Spleen (tissue), 11 donors: ENCODE results near the gene SAA4. TPM values are rescaled to one million over a fixed set of nuclear protein-coding genes. Genes with fewer than 3 reads are reported as not detected.

Source experiments
- DNase-seq: peaks from one replicate; pipeline ENCODE4 v3.0.0-alpha.2; 2020
- H3K27ac ChIP-seq, 8 donors: fragments of 200-600 bp; sonication (generic) in 7 of 8; 1 replicate in 4 of 8; 2 replicates in 4 of 8; pipeline versions ENCODE4 v1.5.0 to v1.8.0; 2016 to 2021; ENCODE audit warnings: inconsistent platforms in 4 of 8, mild to moderate bottlenecking in 4 of 8, moderate library complexity in 1 of 8
- H3K27me3 ChIP-seq, 7 donors: fragments of 200-600 bp; sonication (generic) in 6 of 7; replicated peaks in 1 of 7; 1 replicate in 4 of 7; 2 replicates in 3 of 7; pipeline versions ENCODE4 v1.5.0 to v1.8.0; 2016 to 2021; ENCODE audit warnings: inconsistent platforms in 3 of 7, mild to moderate bottlenecking in 1 of 7
- H3K36me3 ChIP-seq, 6 donors: fragments of 200-600 bp; sonication (generic) in 5 of 6; 1 replicate in 4 of 6; 2 replicates in 2 of 6; pipeline versions ENCODE4 v1.5.0 to v1.8.0; 2016 to 2021; ENCODE audit warnings: inconsistent platforms in 2 of 6
- H3K4me1 ChIP-seq, 6 donors: fragments of 200-600 bp; sonication (generic) in 5 of 6; 1 replicate in 3 of 6; 2 replicates in 3 of 6; pipeline versions ENCODE4 v1.5.0 to v1.8.0; 2016 to 2021; ENCODE audit warnings: inconsistent platforms in 3 of 6
- H3K4me3 ChIP-seq, 8 donors: fragments of 200-600 bp; sonication (generic) in 7 of 8; 1 replicate in 4 of 8; 2 replicates in 4 of 8; pipeline versions ENCODE4 v1.5.0 to v1.8.0; 2016 to 2021; ENCODE audit warnings: inconsistent platforms in 4 of 8, mild to moderate bottlenecking in 4 of 8, moderate library complexity in 2 of 8
- H3K9me3 ChIP-seq, 8 donors: fragments of 200-600 bp; sonication (generic) in 7 of 8; 1 replicate in 4 of 8; 2 replicates in 4 of 8; pipeline versions ENCODE4 v1.5.0 to v1.8.0; 2016 to 2021; ENCODE audit warnings: inconsistent platforms in 4 of 8
- CTCF ChIP-seq, 11 experiments: fragments of 200-600 bp in 7 of 11; fragments of 450-650 bp in 4 of 11; sonication (generic) in 4 of 11; IDR thresholded peaks in 8 of 11; conservative IDR thresholded peaks in 3 of 11; 1 replicate in 7 of 11; 2 replicates in 4 of 11; pipeline versions ENCODE4 v1.4.0 to v1.8.0; 2016 to 2021; ENCODE audit warnings: antibody characterized with exemption in 11 of 11, inconsistent platforms in 4 of 11, mild to moderate bottlenecking in 1 of 11
- POLR2A ChIP-seq, 3 donors: fragments of 450-650 bp; IDR thresholded peaks; one replicate each; pipeline ENCODE4 v1.5.1; 2017; ENCODE audit warnings: antibody characterized with exemption in 3 of 3, mild to moderate bottlenecking in 1 of 3
- POLR2AphosphoS5 ChIP-seq, 3 donors: sonication (generic); formaldehyde crosslinking; IDR thresholded peaks; one replicate each; pipeline ENCODE4 v1.5.1; 2017; ENCODE audit warnings: antibody characterized with exemption in 3 of 3
- WGBS, 5 donors: extraction: QIAGEN DNeasy Blood & Tissue Kit in 3 of 5; methylation state at CpG; one replicate each; pipeline versions ENCODE4 v1.1.5 to v1.1.7; 2013 to 2018; 5-methylcytosine and 5-hydroxymethylcytosine counted together
- intact Hi-C: fragments of 100-400 bp; cut with DNase I; formaldehyde crosslinking; loops from one replicate; pipeline ENCODE4 v1.15.0; 2023; ENCODE audit warnings: low total_unique reads
- polyA plus RNA-seq, 3 donors: library from polyadenylated mRNA; stranded (reverse); fragments of 200-250 nt; gene quantifications; one replicate each; pipeline ENCODE4 v1.2.1, GENCODE V29; 2013
- total RNA-seq, 7 donors: library from RNA; depleted of rRNA in 3 of 7; stranded (reverse); fragments of >200 nt in 3 of 7; fragmentation: NEBNext Ultra II Directional in 4 of 7; extraction: Animal tissue kit (Norgen Biotek cat#: 25700) in 4 of 7; gene quantifications; one replicate each; pipeline versions ENCODE4 v1.1.0 to v1.2.1, GENCODE V29; 2016 to 2021
- donor health status: healthy with polysubstance abuse.
- donor health status: DM: no; HTN: no; CAD: no; lungs with moderate emphysema.
- donor health status: DM: no; HTN: no; CAD: no.
- donor health status: Bipolar disorder and iron deficiency.
- donor health status: healthy.
- donor health status: DM: no; HTN: no; CAD: no.
- donor health status: DM: yes; HTN: yes; CAD: no.

Gene SAA4
- total and polyA plus RNA-seq, 10 donors = 0.22 TPM; not detected in 9

- no peak for DNase-seq
- no peak overlapping the region for H3K27ac ChIP-seq
- intact Hi-C loops = no loop called here
- TF ChIP-seq POLR2AphosphoS5 (IDR thresholded peaks at IDR 0.05) (no peak), POLR2A (IDR thresholded peaks at IDR 0.05) (no peak), CTCF (IDR thresholded peaks at IDR 0.05 in 8 of 11, conservative IDR thresholded peaks at IDR 0.05 in 3 of 11) (no peak)
- no peaks in the 10 kb centered on the region for H3K27me3 ChIP-seq
- peaks cover 0 to 10% (median 0%) of the 10 kb centered on the region in 6 donors for H3K4me1 ChIP-seq
- no peaks in the 10 kb centered on the region for H3K36me3 ChIP-seq
- H3K9me3 ChIP-seq = no peaks in the 10 kb centered on the region
- WGBS, 5 donors = 91 to 96% (median 95%) methylated on average over 14 of the region's 14 CpGs
- no peak overlapping the region for H3K4me3 ChIP-seq
Measured at GRCh38 chr11:18261721-18262120, 25.1 kb upstream of the SAA4 start.

- intact Hi-C loops = no loop called here
- no peaks in the 10 kb centered on the region for H3K4me1 ChIP-seq
- DNase-seq = no peak
- H3K9me3 ChIP-seq = no peaks in the 10 kb centered on the region
- TF ChIP-seq POLR2AphosphoS5 (IDR thresholded peaks at IDR 0.05) = no peak
- TF ChIP-seq POLR2A (IDR thresholded peaks at IDR 0.05) = no peak
- no peak for TF ChIP-seq CTCF (IDR thresholded peaks at IDR 0.05 in 8 of 11, conservative IDR thresholded peaks at IDR 0.05 in 3 of 11)
- H3K36me3 ChIP-seq = no peaks in the 10 kb centered on the region
- no peaks in the 10 kb centered on the region for H3K27me3 ChIP-seq
- no peak overlapping the region for H3K27ac ChIP-seq
- H3K4me3 ChIP-seq = no peak overlapping the region
Measured at GRCh38 chr11:18259259-18259658, 22.7 kb upstream of the SAA4 start.

GRCh38 chr11:18254781-18255361, 18.3 kb upstream of the SAA4 start:
- 68 to 75% (median 68%) methylated on average over 2 of the region's 2 CpGs for WGBS, 5 donors

More at GRCh38 chr11:18254781-18255361, 18.3 kb upstream of the SAA4 start:
- no peak overlapping the region for H3K4me3 ChIP-seq
- no peaks in the 10 kb centered on the region for H3K9me3 ChIP-seq
- H3K27me3 ChIP-seq = no peaks in the 10 kb centered on the region
- no peaks in the 10 kb centered on the region for H3K36me3 ChIP-seq
- no peaks in the 10 kb centered on the region for H3K4me1 ChIP-seq
- intact Hi-C loops = no loop called here
- H3K27ac ChIP-seq = no peak overlapping the region
- no peak for TF ChIP-seq POLR2A (IDR thresholded peaks at IDR 0.05)
- no peak for TF ChIP-seq POLR2AphosphoS5 (IDR thresholded peaks at IDR 0.05)
- no peak for TF ChIP-seq CTCF (IDR thresholded peaks at IDR 0.05 in 8 of 11, conservative IDR thresholded peaks at IDR 0.05 in 3 of 11)
- DNase-seq = no peak
